Epithelial cell of proximal tubule (primary cell): ENCODE results near the gene LMOD2. TPM values are rescaled to one million over a fixed set of nuclear protein-coding genes. Genes with fewer than 3 reads are reported as not detected.

ENCODE experiments used
- DNase-seq: peaks from one replicate; pipeline ENCODE4 v3.0.0-alpha.2; 2011; ENCODE audit warnings: low read depth
- H3K4me3 ChIP-seq: 2 replicates; pipeline ENCODE4 v1.5.1; 2011; ENCODE audit warnings: low read depth, mild to moderate bottlenecking, low read length
- CTCF ChIP-seq: conservative IDR thresholded peaks from 2 replicates; pipeline ENCODE4 v1.5.1; 2012; ENCODE audit warnings: low read depth, mild to moderate bottlenecking, low read length
- total RNA-seq: library from RNA; depleted of rRNA; stranded (reverse); fragments of >200 nt; gene quantifications from 2 replicates; pipeline ENCODE4 v1.2.3, GENCODE V29; 2015

Gene LMOD2
- total RNA-seq, 1 donor from 2014 or later: not detected

DNA sequence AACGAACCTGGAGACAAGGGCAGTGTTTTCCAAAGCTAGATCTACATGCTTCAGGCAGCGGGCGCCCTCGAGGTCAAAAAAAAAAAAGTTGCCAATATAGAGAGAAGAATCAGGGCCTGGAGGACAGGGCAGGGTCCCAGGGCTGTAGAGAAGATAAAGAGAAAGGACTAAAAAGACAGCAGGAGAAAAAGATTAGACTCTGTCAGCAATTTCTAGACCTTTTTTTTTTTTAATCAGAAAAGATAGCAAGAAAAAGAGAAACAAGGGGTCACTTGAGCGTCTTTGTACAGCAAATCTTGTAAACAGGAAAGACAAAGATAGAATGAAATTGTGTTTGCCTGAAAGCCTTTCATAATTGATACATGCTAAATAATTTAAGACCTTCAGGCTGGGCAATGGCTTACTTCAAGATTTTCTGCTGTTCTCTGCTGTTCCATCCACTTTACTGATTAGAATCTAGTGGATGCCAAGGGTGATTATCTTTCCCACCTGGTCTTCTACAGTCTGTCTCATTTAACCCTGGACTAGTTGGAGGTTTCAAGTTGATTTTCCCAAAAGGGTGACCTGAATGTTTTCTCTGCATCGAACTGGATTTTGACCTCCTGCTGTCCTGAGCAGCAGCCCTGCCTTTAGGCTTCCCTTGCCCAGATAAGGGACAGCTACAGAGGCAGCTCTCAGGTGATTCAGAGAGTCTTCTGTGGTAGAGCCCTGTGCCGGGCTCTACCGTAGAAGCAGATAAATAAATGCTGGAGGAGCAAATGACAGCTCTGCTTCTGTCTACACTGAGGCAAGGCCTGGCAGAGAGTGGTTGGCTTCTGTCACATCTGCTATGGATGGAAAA, 5.1 kb downstream of the LMOD2 start:
- DNase-seq: no peak
- TF ChIP-seq CTCF: no peak
- H3K4me3 ChIP-seq: no peak overlapping the region

GRCh38 chr7:123661765-123662164, 6.1 kb downstream of the LMOD2 start:
- DNase-seq: no peak
- TF ChIP-seq CTCF: no peak
- no peak overlapping the region for H3K4me3 ChIP-seq

- no peak for DNase-seq
- H3K4me3 ChIP-seq: no peak overlapping the region
- TF ChIP-seq CTCF: no peak
These were observed 6.6 kb downstream of the LMOD2 start for GRCh38 chr7:123662293-123662692.

GRCh38 chr7:123662755-123663154, 7.1 kb downstream of the LMOD2 start:
- no peak for TF ChIP-seq CTCF
- no peak overlapping the region for H3K4me3 ChIP-seq

DNA sequence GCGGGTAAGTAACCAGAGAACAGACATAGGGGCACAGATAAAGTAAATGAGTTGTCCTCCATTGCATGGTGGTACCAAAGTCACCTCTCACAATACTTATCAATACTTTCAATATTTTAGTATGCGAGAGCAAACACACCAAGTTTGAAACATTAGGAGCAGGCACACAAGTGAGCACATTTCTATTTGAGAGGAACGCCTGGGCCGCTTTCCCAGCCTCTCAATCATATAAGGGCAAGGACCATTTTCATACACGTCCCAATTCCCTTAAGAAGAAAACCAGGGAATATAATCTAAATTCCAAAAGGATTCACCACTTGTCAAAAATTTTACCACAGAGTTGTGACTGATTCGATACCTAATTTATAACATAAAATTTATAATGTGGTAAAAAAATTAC, 7.5 kb downstream of the LMOD2 start:
- DNase-seq: no peak
- no peak for TF ChIP-seq CTCF
- H3K4me3 ChIP-seq: no peak overlapping the region

More at GRCh38 chr7:123662755-123663154, 7.1 kb downstream of the LMOD2 start:
- DNase-seq: no peak

- H3K4me3 ChIP-seq: no peak overlapping the region
- DNase-seq: no peak
- no peak for TF ChIP-seq CTCF
These were observed 9.5 kb downstream of the LMOD2 start for GRCh38 chr7:123665157-123665556.

GRCh38 chr7:123665896-123666295, 10.2 kb downstream of the LMOD2 start:
- DNase-seq: no peak
- no peak overlapping the region for H3K4me3 ChIP-seq
- no peak for TF ChIP-seq CTCF
